NB4 (cell line): ENCODE measurements around the gene RAB34.

Experiments used
- DNase-seq: peaks from one replicate; pipeline ENCODE4 v3.0.0; 2010; ENCODE audit warnings: low read depth
- H3K4me3 ChIP-seq: one replicate; pipeline ENCODE4 v1.5.1; 2011; ENCODE audit warnings: mild to moderate bottlenecking, low read depth, low read length, moderate library complexity
- MAX ChIP-seq: IDR thresholded peaks from 2 replicates; pipeline ENCODE4 v1.6.1; 2011; ENCODE audit warnings: low read depth, low read length
- MYC ChIP-seq: IDR thresholded peaks from 2 replicates; pipeline ENCODE4 v1.6.1; 2011; ENCODE audit warnings: low read depth, low read length
- POLR2A ChIP-seq: IDR thresholded peaks from 2 replicates; pipeline ENCODE4 v1.6.1; 2011; ENCODE audit warnings: mild to moderate bottlenecking; ENCODE audit not compliant: insufficient read length; ENCODE audit errors: extremely low read depth
- TF ChIP-seq, protein P1 (sequence below): IDR thresholded peaks from one replicate; pipeline ENCODE4 v1.5.1; 2012; ENCODE audit warnings: low read depth, low read length

Gene RAB34

DNA sequence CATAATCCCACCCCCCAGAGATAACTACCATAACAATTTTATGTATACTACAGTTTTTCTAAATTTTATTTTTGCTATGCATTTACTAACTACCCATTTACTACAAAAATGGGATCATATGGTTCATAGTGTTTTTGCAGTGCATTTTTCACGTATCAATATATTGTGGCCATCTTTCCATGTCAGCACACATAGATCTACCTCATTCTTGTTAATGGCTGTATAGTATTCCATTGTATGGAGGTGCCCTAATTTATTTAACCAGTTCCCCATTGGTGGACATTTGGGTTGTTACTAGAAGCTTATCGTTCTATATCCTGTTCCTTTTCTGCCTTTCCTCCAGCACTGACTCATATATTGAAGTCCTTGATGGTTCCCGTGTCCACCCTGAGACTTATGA is 28.7 kb downstream of the RAB34 start:
- DNase-seq, result no peak
- H3K4me3 ChIP-seq, result no peak overlapping the region
- TF ChIP-seq POLR2A, result no peak
- no peak for TF ChIP-seq MAX
- TF ChIP-seq MYC, result no peak
- TF ChIP-seq, protein P1, sequence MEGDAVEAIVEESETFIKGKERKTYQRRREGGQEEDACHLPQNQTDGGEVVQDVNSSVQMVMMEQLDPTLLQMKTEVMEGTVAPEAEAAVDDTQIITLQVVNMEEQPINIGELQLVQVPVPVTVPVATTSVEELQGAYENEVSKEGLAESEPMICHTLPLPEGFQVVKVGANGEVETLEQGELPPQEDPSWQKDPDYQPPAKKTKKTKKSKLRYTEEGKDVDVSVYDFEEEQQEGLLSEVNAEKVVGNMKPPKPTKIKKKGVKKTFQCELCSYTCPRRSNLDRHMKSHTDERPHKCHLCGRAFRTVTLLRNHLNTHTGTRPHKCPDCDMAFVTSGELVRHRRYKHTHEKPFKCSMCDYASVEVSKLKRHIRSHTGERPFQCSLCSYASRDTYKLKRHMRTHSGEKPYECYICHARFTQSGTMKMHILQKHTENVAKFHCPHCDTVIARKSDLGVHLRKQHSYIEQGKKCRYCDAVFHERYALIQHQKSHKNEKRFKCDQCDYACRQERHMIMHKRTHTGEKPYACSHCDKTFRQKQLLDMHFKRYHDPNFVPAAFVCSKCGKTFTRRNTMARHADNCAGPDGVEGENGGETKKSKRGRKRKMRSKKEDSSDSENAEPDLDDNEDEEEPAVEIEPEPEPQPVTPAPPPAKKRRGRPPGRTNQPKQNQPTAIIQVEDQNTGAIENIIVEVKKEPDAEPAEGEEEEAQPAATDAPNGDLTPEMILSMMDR, result no peak

GRCh38 chr17:28688481-28688880 is 29.2 kb downstream of the RAB34 start:
- TF ChIP-seq MAX (no peak), POLR2A (no peak), MYC (no peak)
- TF ChIP-seq, protein P1, result no peak
- H3K4me3 ChIP-seq, result no peak overlapping the region
- no peak for DNase-seq

DNA sequence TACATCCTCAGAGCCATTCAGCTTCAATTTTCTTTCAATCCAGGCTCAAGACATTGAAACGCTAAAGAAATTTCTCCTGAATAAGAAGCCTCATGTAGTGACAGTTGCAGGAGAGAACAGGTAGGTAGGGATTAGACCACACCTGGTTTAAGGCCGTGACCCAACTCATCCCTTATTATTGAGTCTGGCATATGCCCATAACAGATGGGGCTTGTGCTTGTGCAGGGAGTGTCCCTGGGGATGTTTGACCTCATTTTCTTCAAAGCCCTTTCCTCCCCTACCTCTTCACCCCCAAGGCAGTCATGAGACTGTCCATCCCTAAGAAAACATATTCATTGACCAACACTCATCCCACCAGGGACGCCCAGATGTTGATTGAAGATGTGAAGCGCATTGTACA is 31.4 kb downstream of the RAB34 start:
- DNase-seq, result no peak
- no peak overlapping the region for H3K4me3 ChIP-seq
- TF ChIP-seq MYC (no peak), POLR2A (no peak), MAX (no peak)
- TF ChIP-seq, protein P1, result no peak

DNA sequence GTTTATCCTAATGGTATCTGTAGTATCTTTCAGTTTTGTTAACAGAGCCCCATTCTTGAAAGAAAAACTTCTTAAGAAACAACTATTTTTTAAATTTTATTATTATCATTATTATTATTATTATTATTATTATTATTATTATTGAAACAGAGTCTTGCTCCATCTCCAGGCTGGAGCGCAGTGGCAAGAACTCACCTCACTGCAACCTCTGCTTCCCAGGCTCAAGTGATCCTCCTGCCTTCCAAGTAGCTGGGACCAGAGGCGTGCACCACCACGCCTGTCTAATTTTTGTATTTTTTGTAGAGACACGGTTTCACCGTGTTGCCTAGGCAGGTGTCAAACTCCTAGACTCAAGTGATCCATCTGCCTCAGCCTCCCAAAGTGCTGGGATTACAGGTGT is 32.3 kb downstream of the RAB34 start:
- no peak for TF ChIP-seq POLR2A
- no peak for TF ChIP-seq MYC
- TF ChIP-seq MAX, result no peak
- TF ChIP-seq, protein P1, result no peak
- no peak overlapping the region for H3K4me3 ChIP-seq
- no peak for DNase-seq

DNA sequence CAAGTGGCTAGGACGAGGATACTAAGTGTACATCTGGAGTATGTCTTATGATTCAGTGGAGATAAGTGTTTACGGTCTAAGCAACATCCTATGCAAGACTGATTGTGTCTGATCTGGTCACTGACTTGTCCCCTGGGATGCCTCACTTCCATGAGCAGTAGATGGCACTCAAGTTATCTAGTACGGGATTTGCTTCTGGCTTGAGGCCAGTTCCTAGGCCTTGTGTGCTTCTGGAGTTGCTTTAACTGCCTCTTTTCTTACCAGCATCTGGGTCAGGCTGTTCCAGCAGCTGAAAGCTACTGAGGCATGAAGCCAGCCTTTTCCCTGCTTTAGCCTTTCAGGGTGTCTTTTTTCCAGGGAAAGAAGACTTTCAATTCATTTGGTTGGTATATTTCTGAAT is 32.7 kb downstream of the RAB34 start:
- peak; percentile 55 for DNase-seq
- no peak for TF ChIP-seq MYC
- no peak for TF ChIP-seq MAX
- TF ChIP-seq, protein P1, result no peak
- H3K4me3 ChIP-seq, result no peak overlapping the region

DNA sequence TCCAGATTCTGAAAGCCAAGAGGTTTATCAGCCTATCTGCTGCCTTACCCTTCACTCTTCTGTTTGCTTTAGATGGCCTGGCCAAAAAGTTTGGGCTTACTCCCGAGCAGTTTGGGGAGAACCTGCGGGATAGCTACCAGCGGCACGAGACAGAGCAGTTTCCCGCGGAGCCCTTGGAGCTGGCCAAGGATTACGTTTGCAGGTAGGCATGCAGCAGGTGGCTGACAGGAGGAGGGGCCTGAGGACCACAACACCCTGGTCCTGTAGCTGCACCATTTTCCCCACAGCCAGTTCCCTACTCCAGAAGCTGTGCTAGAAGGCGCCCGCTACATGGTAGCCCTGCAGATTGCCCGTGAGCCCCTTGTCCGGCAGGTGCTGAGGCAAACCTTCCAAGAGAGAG is 35.0 kb downstream of the RAB34 start:
- DNase-seq, result no peak
- H3K4me3 ChIP-seq, result no peak overlapping the region
- TF ChIP-seq, protein P1, result no peak
- no peak for TF ChIP-seq MAX
- no peak for TF ChIP-seq MYC
- TF ChIP-seq POLR2A, result no peak
